T-helper 9 cell (primary cell): Measurements from ENCODE around the gene SLC25A29.
"Not testable (repeated sequence)": the region's sequence is repeated elsewhere in the genome, so short reads cannot be mapped to it uniquely, and the experiment has no call there.

Source experiments
- DNase-seq: peaks from one replicate; pipeline ENCODE4 v3.0.0-alpha.2; 2020

The SLC25A29 gene

GRCh38 chr14:100292776-100293461, 13.3 kb downstream of the SLC25A29 start:
- no peak for DNase-seq

GRCh38 chr14:100292301-100292775, 13.9 kb downstream of the SLC25A29 start:
- DNase-seq: no peak

GRCh38 chr14:100291305-100292075, 14.8 kb downstream of the SLC25A29 start:
- DNase-seq: no peak

- DNase-seq: no peak
Measured at GRCh38 chr14:100290607-100291304, 15.5 kb downstream of the SLC25A29 start.

- no peak for DNase-seq
Measured at GRCh38 chr14:100289916-100290606, 16.2 kb downstream of the SLC25A29 start.

- DNase-seq: no peak
Measured at GRCh38 chr14:100288382-100289185, 17.7 kb downstream of the SLC25A29 start.

- DNase-seq: not testable (repeated sequence)
Measured at GRCh38 chr14:100287998-100288295, 18.3 kb downstream of the SLC25A29 start.

- no peak for DNase-seq
Measured at GRCh38 chr14:100287202-100287997, 18.8 kb downstream of the SLC25A29 start.

GRCh38 chr14:100286484-100287191, 19.6 kb downstream of the SLC25A29 start:
- DNase-seq: no peak

GRCh38 chr14:100285913-100286400, 20.3 kb downstream of the SLC25A29 start:
- DNase-seq: no peak

GRCh38 chr14:100285021-100285912, 21.0 kb downstream of the SLC25A29 start:
- peak; percentile 74 for DNase-seq

- no peak for DNase-seq
Measured at GRCh38 chr14:100283984-100284881, 22.0 kb downstream of the SLC25A29 start.

- not testable (repeated sequence) for DNase-seq
Measured at GRCh38 chr14:100283436-100283835, 22.8 kb downstream of the SLC25A29 start.

GRCh38 chr14:100282766-100283419, 23.4 kb downstream of the SLC25A29 start:
- no peak for DNase-seq

GRCh38 chr14:100282083-100282350, 24.2 kb downstream of the SLC25A29 start:
- DNase-seq: no peak

GRCh38 chr14:100281286-100282082, 24.8 kb downstream of the SLC25A29 start:
- no peak for DNase-seq

- no peak for DNase-seq
Measured at GRCh38 chr14:100279563-100279962, 26.7 kb downstream of the SLC25A29 start.
